HG02981 (cell line): ENCODE results near the gene ANKRD44.
"Not testable (repeated sequence)": the region's sequence is repeated elsewhere in the genome, so short reads cannot be mapped to it uniquely, and the experiment has no call there.

Source experiments
- ATAC-seq: cut with Tn5 transposase; IDR thresholded peaks from one replicate; pipeline ENCODE4 v1.9.1; 2021; ENCODE audit warnings: mild to moderate bottlenecking, moderate library complexity; ENCODE audit not compliant: unreplicated experiment

Gene ANKRD44

GRCh38 chr2:197241153-197241552 is 69.4 kb downstream of the ANKRD44 start:
- no peak for ATAC-seq

- no peak for ATAC-seq
These were observed 70.0 kb downstream of the ANKRD44 start for GRCh38 chr2:197240421-197241041.

- not testable (repeated sequence) for ATAC-seq
These were observed 70.6 kb downstream of the ANKRD44 start for GRCh38 chr2:197240018-197240417.

- peak; percentile 59 for ATAC-seq
These were observed 71.1 kb downstream of the ANKRD44 start for GRCh38 chr2:197239434-197239833.

GRCh38 chr2:197238043-197238365 is 72.6 kb downstream of the ANKRD44 start:
- peak; percentile 52 for ATAC-seq

- ATAC-seq: no peak
These were observed 73.1 kb downstream of the ANKRD44 start for GRCh38 chr2:197237291-197238042.

- ATAC-seq: no peak
These were observed 73.8 kb downstream of the ANKRD44 start for GRCh38 chr2:197236816-197237215.

GRCh38 chr2:197236159-197236558 is 74.4 kb downstream of the ANKRD44 start:
- no peak for ATAC-seq

GRCh38 chr2:197235711-197236110 is 74.9 kb downstream of the ANKRD44 start:
- no peak for ATAC-seq

- no peak for ATAC-seq
These were observed 75.8 kb downstream of the ANKRD44 start for GRCh38 chr2:197234671-197235191.

- no peak for ATAC-seq
These were observed 77.1 kb downstream of the ANKRD44 start for GRCh38 chr2:197233473-197233872.

- ATAC-seq: no peak
These were observed 78.6 kb downstream of the ANKRD44 start for GRCh38 chr2:197232010-197232409.

GRCh38 chr2:197229509-197230443 is 80.8 kb downstream of the ANKRD44 start:
- no peak for ATAC-seq

GRCh38 chr2:197223451-197223850 is 87.1 kb downstream of the ANKRD44 start:
- no peak for ATAC-seq

GRCh38 chr2:197219636-197220035 is 90.9 kb downstream of the ANKRD44 start:
- no peak for ATAC-seq

- ATAC-seq: no peak
These were observed 93.0 kb downstream of the ANKRD44 start for GRCh38 chr2:197217541-197217940.

GRCh38 chr2:197216361-197216979 is 94.1 kb downstream of the ANKRD44 start:
- peak; percentile 66 for ATAC-seq

GRCh38 chr2:197215748-197216360 is 94.7 kb downstream of the ANKRD44 start:
- ATAC-seq: peak; percentile 41

- ATAC-seq: no peak
These were observed 98.0 kb downstream of the ANKRD44 start for GRCh38 chr2:197212344-197213262.
